GM20000 (cell line): ENCODE data around the gene DNMBP.
"Not testable (repeated sequence)": the region's sequence is repeated elsewhere in the genome, so short reads cannot be mapped to it uniquely, and the experiment has no call there.

Source experiments
- DNase-seq: peaks from one replicate; pipeline ENCODE4 v3.0.0; 2012; ENCODE audit warnings: low spot score
- TF ChIP-seq, protein P1 (sequence below): IDR thresholded peaks from 2 replicates; pipeline ENCODE4 v1.5.1; 2012; ENCODE audit warnings: mild to moderate bottlenecking, control low read depth; ENCODE audit errors: extremely low read depth, missing control alignments

Gene DNMBP

DNA sequence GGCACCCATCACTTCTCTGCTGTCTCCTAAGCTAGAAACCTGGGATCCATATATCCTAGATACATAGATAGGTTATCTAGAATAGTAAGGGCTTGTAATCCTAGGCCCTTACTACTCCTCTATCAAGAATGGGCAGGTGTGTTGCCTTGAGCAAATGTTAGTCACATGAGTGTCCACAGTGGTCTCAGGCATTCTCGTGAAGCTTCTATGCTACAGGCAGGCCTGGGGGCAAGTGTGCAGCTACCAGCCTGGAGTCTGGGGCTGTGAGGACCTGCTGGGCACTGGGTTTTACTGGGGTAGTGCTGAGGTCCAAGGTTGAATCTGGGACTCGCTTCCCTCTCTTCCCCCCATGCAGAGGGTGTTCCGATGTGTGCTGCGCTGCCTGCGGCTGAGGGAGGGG is 135.9 kb downstream of the DNMBP start:
- no peak for DNase-seq
- TF ChIP-seq, protein P1, sequence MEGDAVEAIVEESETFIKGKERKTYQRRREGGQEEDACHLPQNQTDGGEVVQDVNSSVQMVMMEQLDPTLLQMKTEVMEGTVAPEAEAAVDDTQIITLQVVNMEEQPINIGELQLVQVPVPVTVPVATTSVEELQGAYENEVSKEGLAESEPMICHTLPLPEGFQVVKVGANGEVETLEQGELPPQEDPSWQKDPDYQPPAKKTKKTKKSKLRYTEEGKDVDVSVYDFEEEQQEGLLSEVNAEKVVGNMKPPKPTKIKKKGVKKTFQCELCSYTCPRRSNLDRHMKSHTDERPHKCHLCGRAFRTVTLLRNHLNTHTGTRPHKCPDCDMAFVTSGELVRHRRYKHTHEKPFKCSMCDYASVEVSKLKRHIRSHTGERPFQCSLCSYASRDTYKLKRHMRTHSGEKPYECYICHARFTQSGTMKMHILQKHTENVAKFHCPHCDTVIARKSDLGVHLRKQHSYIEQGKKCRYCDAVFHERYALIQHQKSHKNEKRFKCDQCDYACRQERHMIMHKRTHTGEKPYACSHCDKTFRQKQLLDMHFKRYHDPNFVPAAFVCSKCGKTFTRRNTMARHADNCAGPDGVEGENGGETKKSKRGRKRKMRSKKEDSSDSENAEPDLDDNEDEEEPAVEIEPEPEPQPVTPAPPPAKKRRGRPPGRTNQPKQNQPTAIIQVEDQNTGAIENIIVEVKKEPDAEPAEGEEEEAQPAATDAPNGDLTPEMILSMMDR = no peak

DNA sequence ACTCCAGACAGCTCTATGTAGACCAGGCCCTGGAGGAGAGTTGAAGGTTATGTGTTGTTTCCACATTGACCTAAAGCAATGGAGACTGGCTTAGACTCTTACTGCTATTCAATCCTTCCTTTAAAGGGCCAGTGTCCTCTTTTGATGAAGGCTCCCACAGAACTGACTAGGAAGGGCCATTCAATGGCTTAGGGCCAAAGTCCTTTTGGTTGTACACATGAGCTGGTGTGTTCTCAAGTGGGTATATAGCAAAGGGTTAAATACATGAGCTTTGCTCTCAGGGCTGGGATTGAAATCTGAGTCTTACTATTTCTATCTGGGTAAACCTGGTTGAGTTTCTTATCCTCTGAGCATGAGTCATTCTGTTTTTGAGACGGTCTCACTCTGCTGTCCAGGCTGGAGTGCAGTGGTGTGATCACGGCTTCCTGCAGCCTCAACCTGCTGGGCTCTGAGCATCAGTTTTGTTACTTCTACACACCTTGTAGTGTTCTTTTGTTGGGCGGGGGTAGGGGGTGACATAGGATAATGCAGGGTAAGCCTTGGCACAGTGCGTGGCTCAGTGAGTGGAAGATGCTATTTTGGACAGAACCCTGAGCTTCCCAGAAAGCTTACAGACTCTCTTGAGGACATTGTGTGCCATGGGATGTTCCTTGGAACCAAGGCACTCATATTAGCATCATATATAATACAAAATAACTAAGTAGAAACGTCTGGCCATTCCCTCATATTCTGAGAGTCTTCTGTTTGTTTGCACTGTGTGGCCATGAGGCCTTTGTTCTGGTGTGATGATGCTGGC is 137.2 kb downstream of the DNMBP start:
- no peak for DNase-seq
- TF ChIP-seq, protein P1 = no peak

DNA sequence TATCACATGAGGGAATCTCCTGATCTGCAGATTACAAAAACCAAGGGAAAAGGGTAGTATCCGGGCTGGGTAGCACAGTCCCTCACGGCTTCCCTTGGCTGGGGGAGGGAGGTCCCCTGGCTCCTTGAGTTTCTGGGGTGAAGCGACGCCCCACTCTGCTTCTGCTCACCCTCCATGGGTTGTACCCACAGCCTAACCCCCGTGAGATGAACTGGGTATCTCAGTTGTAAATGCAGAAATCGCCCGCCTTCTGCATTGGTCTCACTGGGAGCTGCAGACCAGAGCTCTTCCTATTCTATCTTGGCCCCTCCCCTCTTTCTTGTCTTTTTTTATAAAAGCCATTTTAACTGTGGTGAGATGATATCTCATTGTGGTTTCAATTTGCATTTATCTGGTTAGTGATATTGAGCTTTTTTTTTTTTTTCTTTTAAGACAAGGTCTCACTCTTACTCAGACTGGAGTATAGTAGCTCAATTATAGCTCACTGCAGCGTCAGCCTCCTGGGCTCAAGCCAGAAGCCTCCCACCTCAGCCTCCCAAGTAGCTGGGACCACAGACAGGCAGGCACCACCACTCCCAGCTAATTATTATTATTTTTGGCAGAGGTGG is 139.5 kb downstream of the DNMBP start:
- TF ChIP-seq, protein P1 = no peak
- no peak for DNase-seq

DNA sequence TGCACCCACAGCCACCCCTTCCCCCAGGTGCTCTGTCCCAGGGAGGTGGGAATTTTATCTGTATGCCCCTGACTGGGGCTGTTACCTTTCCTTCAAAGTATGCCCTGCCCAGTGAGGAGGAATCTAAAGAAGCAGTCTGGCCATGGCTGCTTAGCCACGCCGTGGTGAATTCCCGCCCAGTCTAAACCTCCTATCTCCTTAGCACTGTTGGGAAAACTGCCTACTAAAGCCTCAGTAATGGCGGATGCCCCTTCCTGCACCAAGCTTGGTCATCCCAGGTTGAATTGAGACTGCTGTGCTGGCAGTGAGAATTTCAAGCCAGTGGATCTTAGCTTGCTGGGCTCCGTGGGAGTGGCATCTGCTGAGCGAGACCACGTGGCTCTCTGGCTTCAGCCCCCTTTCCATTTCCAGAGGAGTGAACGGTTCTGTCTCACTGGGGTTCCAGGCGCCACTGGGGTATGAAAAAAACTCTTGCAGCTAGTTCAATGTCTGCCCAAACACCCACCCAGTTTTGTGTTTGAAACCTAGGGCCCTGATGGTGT is 140.1 kb downstream of the DNMBP start:
- TF ChIP-seq, protein P1 = no peak
- no peak for DNase-seq

DNA sequence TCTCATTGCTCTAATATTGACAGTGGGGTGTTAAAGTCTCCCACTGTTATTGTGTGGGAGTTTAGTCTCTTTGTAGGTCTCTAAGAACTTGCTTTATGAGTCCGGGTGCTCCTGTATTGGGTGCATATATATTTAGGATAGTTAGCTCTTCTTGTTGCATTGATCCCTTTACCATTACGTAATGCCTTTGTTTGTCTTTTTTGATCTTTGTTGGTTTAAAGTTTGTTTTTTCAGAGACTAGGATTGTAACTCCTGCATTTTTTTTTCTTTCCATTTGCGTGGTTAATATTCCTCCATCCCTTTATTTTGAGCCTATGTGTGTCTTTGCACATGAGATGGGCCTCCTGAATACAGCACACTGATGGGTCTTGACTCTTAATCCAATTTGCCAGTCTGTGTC is 142.5 kb downstream of the DNMBP start:
- not testable (repeated sequence) for DNase-seq

DNA sequence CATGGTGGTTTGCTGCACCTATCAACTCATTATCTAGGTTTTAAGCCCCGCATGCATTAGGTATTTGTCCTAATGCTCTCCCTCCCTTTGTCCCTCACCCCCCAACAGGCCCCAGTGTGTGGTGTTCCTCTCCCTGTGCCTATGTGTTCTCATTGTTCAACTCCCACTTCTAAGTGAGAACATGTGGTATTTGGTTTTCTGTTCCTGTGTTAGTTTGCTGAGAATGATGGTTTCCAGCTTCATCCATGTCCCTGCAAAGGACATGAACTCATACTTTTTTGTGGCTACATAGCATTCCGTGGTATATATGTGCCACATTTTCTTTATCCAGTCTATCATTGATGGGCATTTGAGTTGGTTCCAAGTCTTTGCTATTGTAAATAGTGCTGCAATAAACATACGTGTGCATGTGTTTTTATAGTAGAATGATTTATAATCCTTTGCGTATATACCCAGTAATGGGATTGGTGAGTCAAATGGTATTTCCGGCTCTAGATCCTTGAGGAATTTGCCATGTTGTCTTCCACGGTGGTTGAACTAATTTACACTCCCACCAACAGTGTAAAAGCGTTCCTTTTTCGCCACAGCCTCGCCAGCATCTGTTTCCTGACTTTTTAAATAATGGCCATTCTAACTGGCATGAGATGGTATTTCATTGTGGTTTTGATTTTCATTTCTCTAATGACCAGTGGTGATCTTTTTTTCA is 146.1 kb downstream of the DNMBP start:
- not testable (repeated sequence) for DNase-seq

DNA sequence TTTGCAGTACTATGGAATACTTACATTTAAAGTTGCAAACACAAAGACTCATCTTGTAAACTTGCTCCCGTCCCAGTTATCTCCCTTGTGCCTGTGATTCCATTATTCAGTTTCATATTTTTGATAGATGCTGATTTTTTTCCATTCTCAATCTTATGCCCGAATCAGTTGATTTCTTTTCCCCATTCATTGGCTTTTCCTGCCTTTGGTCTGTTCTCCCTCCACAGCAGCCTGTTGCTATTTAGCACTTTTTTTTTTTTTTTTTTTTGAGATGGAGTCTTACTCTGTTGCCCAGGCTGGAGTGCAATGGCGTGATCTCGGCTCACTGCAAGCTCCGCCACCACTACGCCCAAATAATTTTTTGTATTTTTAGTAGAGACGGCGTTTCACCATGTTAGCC is 149.3 kb downstream of the DNMBP start:
- no peak for DNase-seq
- TF ChIP-seq, protein P1 = no peak

DNA sequence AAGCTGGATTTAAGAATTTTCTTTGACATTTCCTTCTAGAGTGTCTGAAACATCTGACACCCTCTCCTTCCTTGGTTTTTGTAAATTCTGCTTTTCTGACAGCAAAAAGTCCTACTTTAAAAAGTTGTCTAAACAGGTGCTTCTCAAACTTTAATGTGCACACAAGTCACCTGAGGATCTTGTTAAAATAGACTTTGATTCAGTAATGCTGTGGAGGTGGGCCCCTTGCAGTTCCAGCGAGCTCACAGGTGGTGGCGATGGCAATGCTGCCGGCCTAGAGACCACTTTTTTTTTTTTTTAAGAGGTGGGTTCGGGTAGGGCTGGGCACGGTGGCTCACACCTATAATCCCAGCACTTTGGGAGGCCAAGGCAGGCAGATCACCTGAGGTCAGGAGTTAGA is 150.2 kb downstream of the DNMBP start:
- no peak for DNase-seq

More for the DNA sequence above, 150.2 kb downstream of the DNMBP start:
- TF ChIP-seq, protein P1 = peak; percentile 30
